ENCODE data around the gene CGB7. TPM values are rescaled to one million over a fixed set of nuclear protein-coding genes. Genes with fewer than 3 reads are reported as not detected.

CGB7 gene
- total and polyA plus RNA-seq, 4 donors: 0.11 to 0.57 (median 0.25) TPM

- Histone ChIP-seq H3K4me3 (peak overlapping the region; percentile 94), H3K27me3 (ENCODE audit: control insufficient read depth in 3 of 3, insufficient read depth in 3 of 3, low read length in 2 of 3) (no peaks in the 10 kb centered on the region), H3K9ac (ENCODE audit: insufficient read depth in 1 of 2, low read length in 2 of 2) (peak overlapping the region; percentile 93 to 97), H3K4me1 (ENCODE audit: control insufficient read depth in 5 of 5, insufficient read depth in 5 of 5, low read length in 5 of 5) (peaks cover 4 to 14% (median 9%) of the 10 kb centered on the region in 5 donors), H3K36me3 (ENCODE audit: control insufficient read depth in 4 of 4, insufficient read depth in 4 of 4, low read length in 4 of 4) (peaks cover 11 to 25% (median 23%) of the 10 kb centered on the region in 4 donors), H3K27ac (ENCODE audit: low read depth in 1 of 2, low read length in 1 of 2) (peak overlapping the region; percentile 92 to 93), H3K9me3 (ENCODE audit: control insufficient read depth in 4 of 4, insufficient read depth in 3 of 4, low read length in 3 of 4) (peaks cover 0 to 1% (median 0%) of the 10 kb centered on the region in 4 donors)
- DNase-seq (no peak), ATAC-seq (ENCODE audit: insufficient read depth, low FRiP score) (no peak)
- TF ChIP-seq, protein P1, sequence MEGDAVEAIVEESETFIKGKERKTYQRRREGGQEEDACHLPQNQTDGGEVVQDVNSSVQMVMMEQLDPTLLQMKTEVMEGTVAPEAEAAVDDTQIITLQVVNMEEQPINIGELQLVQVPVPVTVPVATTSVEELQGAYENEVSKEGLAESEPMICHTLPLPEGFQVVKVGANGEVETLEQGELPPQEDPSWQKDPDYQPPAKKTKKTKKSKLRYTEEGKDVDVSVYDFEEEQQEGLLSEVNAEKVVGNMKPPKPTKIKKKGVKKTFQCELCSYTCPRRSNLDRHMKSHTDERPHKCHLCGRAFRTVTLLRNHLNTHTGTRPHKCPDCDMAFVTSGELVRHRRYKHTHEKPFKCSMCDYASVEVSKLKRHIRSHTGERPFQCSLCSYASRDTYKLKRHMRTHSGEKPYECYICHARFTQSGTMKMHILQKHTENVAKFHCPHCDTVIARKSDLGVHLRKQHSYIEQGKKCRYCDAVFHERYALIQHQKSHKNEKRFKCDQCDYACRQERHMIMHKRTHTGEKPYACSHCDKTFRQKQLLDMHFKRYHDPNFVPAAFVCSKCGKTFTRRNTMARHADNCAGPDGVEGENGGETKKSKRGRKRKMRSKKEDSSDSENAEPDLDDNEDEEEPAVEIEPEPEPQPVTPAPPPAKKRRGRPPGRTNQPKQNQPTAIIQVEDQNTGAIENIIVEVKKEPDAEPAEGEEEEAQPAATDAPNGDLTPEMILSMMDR (IDR thresholded peaks at IDR 0.05; ENCODE audit: control extremely low read depth, extremely low read depth): no peak
- 2% methylated on average over 14 of the region's 14 CpGs for WGBS, 2 donors
These were observed 28.3 kb upstream of the CGB7 start for GRCh38 chr19:49085868-49086232.

DNA sequence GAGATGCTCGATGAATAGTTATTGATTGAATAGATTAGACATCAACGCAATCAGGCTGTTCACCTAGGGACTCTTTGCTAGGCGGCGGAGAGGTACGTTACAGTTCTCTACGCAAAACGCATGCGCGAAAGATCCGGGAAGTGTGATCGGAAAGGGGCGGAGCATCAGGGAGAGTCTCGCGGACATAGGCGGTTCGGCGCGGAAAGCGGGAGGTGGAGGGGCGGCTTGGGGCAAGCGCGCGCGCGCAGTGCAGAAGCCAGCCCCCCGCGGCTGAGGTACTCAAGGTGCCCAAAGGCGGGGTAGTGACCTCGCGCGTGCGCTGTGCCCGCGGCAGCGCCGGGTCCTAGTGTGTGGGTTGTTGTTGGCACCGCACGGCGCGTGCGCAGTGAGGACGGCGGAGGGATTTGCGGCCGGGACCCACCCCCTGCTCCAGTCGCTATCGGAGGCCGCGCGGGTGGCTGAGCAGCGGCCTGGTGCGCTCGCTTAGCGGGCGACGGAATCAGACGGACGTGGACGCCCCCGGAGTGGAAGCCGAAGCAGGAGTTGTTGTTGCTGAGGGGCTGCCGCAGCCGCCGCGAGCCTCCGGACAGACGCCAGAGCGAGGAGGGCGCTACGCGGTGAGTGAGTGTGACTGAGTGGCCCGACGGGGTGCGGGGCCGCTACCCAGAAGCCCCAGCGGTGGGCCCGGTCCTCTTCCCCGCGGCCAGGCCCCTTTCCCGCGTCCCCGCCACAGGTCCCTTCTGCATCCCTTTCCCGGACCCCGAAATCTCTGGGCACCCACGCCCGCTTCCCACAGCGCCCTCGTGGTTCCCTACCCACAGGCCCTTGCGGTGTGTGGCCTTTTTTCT lies 27.7 kb upstream of the CGB7 start, which contains the start of gene SNRNP70:
Gene SNRNP70 (plus strand): TSS at position 432 of the 848 bp plus-strand sequence. CDS start 964 bp downstream, outside the sequence.
- Histone ChIP-seq H3K27ac (ENCODE audit: low read depth in 1 of 2, low read length in 1 of 2) (peak within 1 kb of the TSS; percentile 92 to 93), H3K36me3 (ENCODE audit: control insufficient read depth in 4 of 4, insufficient read depth in 4 of 4, low read length in 4 of 4) (peaks cover 5 to 19% (median 17%) of the 10 kb centered on the region in 4 donors), H3K4me1 (ENCODE audit: control insufficient read depth in 5 of 5, insufficient read depth in 5 of 5, low read length in 5 of 5) (peaks cover 4 to 14% (median 9%) of the 10 kb centered on the region in 5 donors), H3K27me3 (ENCODE audit: control insufficient read depth in 3 of 3, insufficient read depth in 3 of 3, low read length in 2 of 3) (no peaks in the 10 kb centered on the region), H3K9ac (ENCODE audit: insufficient read depth in 1 of 2, low read length in 2 of 2) (peak within 1 kb of the TSS; percentile 97 to 98), H3K9me3 (ENCODE audit: control insufficient read depth in 4 of 4, insufficient read depth in 3 of 4, low read length in 3 of 4) (peaks cover 0 to 1% (median 0%) of the 10 kb centered on the region in 4 donors), H3K4me3 (peak within 1 kb of the TSS; percentile 94)
- ATAC-seq (ENCODE audit: insufficient read depth, low FRiP score) (peak; percentile 99), DNase-seq (peak; percentile 100)
- WGBS, 2 donors: 0% methylated on average over 83 to 89 of the region's 89 CpGs
- TF ChIP-seq, protein P1 (IDR thresholded peaks at IDR 0.05; ENCODE audit: control extremely low read depth, extremely low read depth): no peak

DNA sequence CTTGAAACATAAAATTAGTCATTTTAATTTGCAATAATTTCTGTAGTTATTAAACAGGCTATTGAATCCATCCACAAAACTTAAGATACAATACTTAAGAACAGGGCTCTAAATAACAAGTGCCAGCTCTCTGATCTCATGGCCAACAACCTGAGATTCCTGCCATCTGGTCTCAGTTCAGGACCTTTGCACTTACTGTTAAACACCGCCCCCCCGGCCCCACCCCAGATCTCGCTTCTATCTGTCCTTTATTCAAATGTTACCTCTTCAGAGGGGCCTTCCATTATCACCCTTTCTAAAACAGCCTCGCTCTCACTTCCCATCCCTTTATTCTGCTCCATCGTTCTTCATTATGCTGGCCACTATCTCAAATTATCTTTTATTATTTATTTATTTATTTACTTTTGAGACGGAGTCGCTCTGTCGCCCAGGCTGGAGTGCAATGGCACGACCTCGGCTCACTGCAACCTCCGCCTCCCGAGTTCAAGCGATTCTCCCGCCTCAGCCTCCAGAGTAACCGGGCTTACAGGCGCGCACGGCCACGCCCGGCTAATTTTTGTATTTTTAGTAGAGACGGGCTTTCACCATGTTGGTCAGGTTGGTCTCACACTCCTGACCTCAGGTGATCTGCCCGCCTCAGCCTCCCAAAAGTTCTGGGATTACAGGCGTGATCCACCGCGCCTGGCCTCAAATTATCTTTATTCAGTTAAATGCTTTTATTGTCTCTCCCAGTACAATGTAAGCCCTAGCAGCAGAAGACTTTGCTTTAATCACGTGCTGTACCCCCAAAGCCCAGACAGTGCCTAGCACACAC lies 26.9 kb upstream of the CGB7 start:
- Histone ChIP-seq H3K27ac (ENCODE audit: low read depth in 1 of 2, low read length in 1 of 2) (peak overlapping the region; percentile 90 to 93), H3K4me1 (ENCODE audit: control insufficient read depth in 5 of 5, insufficient read depth in 5 of 5, low read length in 5 of 5) (peaks cover 4 to 14% (median 9%) of the 10 kb centered on the region in 5 donors), H3K27me3 (ENCODE audit: control insufficient read depth in 3 of 3, insufficient read depth in 3 of 3, low read length in 2 of 3) (no peaks in the 10 kb centered on the region), H3K36me3 (ENCODE audit: control insufficient read depth in 4 of 4, insufficient read depth in 4 of 4, low read length in 4 of 4) (peaks cover 0 to 17% (median 12%) of the 10 kb centered on the region in 4 donors), H3K4me3 (no peak overlapping the region), H3K9me3 (ENCODE audit: control insufficient read depth in 4 of 4, insufficient read depth in 3 of 4, low read length in 3 of 4) (no peaks in the 10 kb centered on the region), H3K9ac (ENCODE audit: insufficient read depth in 1 of 2, low read length in 2 of 2) (peak overlapping the region in 1 of 2 donors; percentile 98)
- ATAC-seq (ENCODE audit: insufficient read depth, low FRiP score) (no peak), DNase-seq (no peak)
- TF ChIP-seq, protein P1 (IDR thresholded peaks at IDR 0.05; ENCODE audit: control extremely low read depth, extremely low read depth): no peak
- 69 to 70% methylated on average over 26 of the region's 26 CpGs for WGBS, 2 donors

Measured in lung (tissue), 12 donors.